Activated naive CD4-positive, alpha-beta T cell treated with anti-CD3 and anti-CD28 coated beads for 36 hours (primary cell): ENCODE results near the gene FGF4. TPM values are rescaled to one million over a fixed set of nuclear protein-coding genes. Genes with fewer than 3 reads are reported as not detected.
"Not testable (repeated sequence)": the region's sequence is repeated elsewhere in the genome, so short reads cannot be mapped to it uniquely, and the experiment has no call there.

ENCODE experiments used
- CTCF ChIA-PET: fragments of 350-600 bp; sonication (Branson Sonifier 250); formaldehyde crosslinking; loops from one replicate; lab custom pipeline; 2021; ENCODE audit warnings: antibody characterized with exemption; lab: Charles Lee
- DNase-seq: peaks from one replicate; pipeline ENCODE4 v3.0.0-alpha.2; 2020
- H3K27ac Mint-ChIP-seq: one replicate; pipeline ENCODE4 v1.8.0; 2021; ENCODE audit warnings: mild to moderate bottlenecking, mixed read lengths
- H3K27me3 Mint-ChIP-seq: one replicate; pipeline ENCODE4 v1.8.0; 2021; ENCODE audit warnings: low read depth, mixed read lengths
- H3K36me3 Mint-ChIP-seq: one replicate; pipeline ENCODE4 v1.8.0; 2021; ENCODE audit warnings: low read depth, mixed read lengths
- H3K4me1 Mint-ChIP-seq: one replicate; pipeline ENCODE4 v1.8.0; 2021; ENCODE audit warnings: low read depth, mixed read lengths
- H3K4me3 Mint-ChIP-seq: one replicate; pipeline ENCODE4 v1.8.0; 2021; ENCODE audit warnings: mild to moderate bottlenecking, moderate library complexity, mixed read lengths
- H3K9me3 Mint-ChIP-seq: one replicate; pipeline ENCODE4 v1.8.0; 2021; ENCODE audit warnings: mixed read lengths
- intact Hi-C: fragments of 100-400 bp; cut with micrococcal nuclease; formaldehyde crosslinking; loops from one replicate; pipeline ENCODE4 v1.15.1; 2023
- total RNA-seq, 2 experiments: library from RNA; stranded (reverse); gene quantifications; one replicate each; pipeline ENCODE4 v1.2.3, GENCODE V29; 2021

FGF4 gene
- total RNA-seq, 2 experiments from 2014 or later, result not detected

- Mint-ChIP-seq H3K27me3 (peaks cover 13% of the 10 kb centered on the region), H3K4me1 (no peaks in the 10 kb centered on the region), H3K27ac (no peak overlapping the region), H3K9me3 (no peaks in the 10 kb centered on the region), H3K4me3 (no peak overlapping the region), H3K36me3 (no peaks in the 10 kb centered on the region)
- intact Hi-C loops, result no loop called here
- CTCF ChIA-PET, result no interaction called here
- no peak for DNase-seq
Observed at GRCh38 chr11:69781241-69781640, 6.1 kb upstream of the FGF4 start.

DNA sequence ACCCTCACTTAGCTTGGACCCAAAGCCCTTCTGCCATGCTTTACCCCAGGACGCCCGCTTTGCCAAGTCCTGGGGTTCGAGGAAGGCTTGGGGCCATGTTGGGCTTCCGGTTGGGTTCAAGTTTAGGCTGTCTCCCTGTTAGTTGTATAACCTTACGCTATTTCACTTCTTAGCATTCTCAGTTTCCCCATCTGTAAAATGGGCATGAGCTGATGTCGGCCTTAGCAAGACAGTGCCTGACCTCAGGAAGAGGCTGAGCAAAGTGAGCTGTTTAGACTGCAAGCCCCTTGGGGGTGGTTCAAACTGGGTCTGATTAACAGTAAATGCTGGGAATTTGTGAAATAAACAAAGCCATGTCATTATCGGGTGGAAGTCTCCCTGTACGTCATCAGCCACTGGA, 3.2 kb upstream of the FGF4 start:
- Mint-ChIP-seq H3K9me3 (no peaks in the 10 kb centered on the region), H3K36me3 (no peaks in the 10 kb centered on the region), H3K4me1 (no peaks in the 10 kb centered on the region), H3K27ac (no peak overlapping the region), H3K4me3 (no peak overlapping the region), H3K27me3 (peaks cover 19% of the 10 kb centered on the region)
- DNase-seq, result no peak
- intact Hi-C loops, result no loop called here
- CTCF ChIA-PET, result no interaction called here

DNA sequence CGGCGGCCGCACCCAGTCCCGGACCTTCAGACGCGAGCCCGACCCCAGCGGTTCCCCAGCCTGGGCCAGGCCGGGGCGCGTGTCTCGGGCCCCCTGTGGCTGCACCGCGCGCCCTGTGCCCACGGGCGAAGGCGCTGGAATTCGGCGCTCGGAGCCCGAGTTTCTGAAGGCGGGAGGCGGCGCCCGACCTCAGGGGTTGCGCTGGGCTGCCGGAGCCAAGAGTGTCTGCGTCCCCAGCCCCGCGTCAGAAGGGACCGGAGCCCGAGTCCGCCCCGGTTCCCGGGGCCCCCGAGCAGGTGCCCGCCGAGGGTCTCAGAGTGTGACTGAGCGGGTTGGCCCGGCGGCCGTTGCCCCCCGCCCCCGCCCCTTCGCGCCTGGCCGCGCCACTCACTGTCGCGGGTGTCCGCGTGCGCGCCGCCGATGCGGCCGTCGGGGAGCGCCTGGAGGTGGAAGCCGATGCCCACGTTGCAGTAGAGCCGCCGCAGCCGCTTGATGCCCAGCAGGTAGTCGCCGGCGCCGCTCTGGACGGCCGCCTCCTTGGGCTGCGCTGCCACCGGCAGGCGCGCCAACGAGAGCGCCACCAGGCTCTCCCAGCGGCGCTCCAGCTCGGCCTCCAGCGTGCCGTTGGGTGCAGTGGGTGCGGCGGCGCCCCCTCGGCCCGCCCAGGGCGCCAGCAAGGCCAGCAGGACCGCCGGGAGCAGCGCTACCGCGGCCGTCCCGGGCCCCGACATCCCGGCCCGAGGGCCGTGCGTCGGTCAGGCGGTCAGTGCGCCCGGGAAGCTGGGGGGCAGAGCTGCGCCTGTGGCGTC, 583 bp downstream of the FGF4 start:
- CTCF ChIA-PET, result no interaction called here
- Mint-ChIP-seq H3K4me1 (no peaks in the 10 kb centered on the region), H3K27ac (no peak overlapping the region), H3K4me3 (no peak overlapping the region), H3K27me3 (peaks cover 44% of the 10 kb centered on the region), H3K36me3 (no peaks in the 10 kb centered on the region), H3K9me3 (no peaks in the 10 kb centered on the region)
- DNase-seq, result no peak
- intact Hi-C loops, result no loop called here

- no peak for DNase-seq
- Mint-ChIP-seq H3K36me3 (no peaks in the 10 kb centered on the region), H3K4me3 (no peak overlapping the region), H3K4me1 (no peaks in the 10 kb centered on the region), H3K27me3 (peaks cover 48% of the 10 kb centered on the region), H3K9me3 (no peaks in the 10 kb centered on the region), H3K27ac (no peak overlapping the region)
- intact Hi-C loops, result no loop called here
- CTCF ChIA-PET, result no interaction called here
Observed at GRCh38 chr11:69773626-69774353, 1.4 kb downstream of the FGF4 start.

DNA sequence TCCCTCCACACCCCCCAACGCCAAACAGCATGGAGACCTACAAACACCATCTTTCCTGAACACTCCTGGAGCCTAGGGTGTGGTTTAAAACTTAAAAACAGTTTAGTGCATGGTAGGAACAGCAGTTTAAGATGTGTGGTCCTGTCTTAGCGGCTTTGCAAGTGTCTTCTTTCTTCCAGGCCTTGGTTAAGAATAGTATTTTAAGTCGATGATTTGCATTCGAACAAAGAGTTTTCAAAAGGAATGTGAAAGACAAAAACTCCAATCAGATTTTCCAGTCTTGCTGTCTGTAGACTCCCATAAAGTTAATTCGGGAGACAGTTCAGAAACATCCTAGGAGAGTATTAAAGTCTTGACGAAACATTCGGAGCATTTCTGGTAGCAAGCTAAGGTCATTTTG, 3.7 kb downstream of the FGF4 start:
- Mint-ChIP-seq H3K36me3 (no peaks in the 10 kb centered on the region), H3K9me3 (no peaks in the 10 kb centered on the region), H3K27ac (no peak overlapping the region), H3K4me1 (no peaks in the 10 kb centered on the region), H3K27me3 (peaks cover 40% of the 10 kb centered on the region), H3K4me3 (no peak overlapping the region)
- CTCF ChIA-PET, result no interaction called here
- DNase-seq, result no peak
- intact Hi-C loops, result no loop called here

DNA sequence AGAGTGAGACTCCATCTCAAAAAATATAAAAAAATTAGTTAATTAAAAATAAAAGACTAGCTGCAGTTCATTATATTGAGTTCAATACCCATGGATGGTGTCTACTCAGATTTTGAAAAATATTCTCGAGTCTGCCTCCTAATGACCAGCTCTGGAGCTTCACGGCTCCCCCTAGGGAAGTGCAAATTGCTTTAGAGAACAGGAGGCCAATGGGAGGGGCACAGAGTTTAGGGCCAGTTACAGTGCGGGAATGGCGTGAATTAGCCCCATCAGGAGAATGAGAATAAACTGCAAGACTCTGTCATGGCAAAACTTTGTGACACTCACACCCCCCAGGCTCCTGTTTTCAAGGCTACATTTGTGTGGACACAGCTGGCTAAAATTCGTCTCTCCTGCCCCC, 4.6 kb downstream of the FGF4 start:
- intact Hi-C loops, result no loop called here
- H3K27ac Mint-ChIP-seq, result no peak overlapping the region
- H3K9me3 Mint-ChIP-seq, result no peaks in the 10 kb centered on the region

DNA sequence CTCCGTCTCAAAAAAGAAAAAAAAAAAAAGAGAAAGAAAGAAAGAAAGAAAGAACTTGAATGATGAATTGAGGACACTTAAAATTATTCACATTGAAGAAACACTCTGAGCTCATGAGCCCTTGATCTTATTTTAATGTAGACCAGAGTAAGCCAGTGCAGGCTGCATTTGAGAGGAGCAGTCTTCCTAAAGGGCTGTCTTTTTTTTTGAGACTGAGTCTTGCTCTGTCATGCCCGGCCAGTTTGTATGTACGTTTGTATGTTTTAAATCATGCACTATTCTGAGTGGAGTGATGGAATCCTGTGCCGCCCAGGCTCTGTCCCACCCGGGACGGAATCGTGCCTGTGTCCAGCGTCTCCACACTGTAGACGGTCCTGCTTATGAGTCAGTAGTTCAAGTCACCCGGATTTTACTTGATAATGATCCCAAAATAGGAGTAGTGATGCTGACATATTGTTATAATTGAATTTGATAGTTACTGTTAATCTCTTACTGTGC, 9.6 kb downstream of the FGF4 start:
- Mint-ChIP-seq H3K27me3 (peaks cover 19% of the 10 kb centered on the region), H3K36me3 (no peaks in the 10 kb centered on the region), H3K27ac (no peak overlapping the region), H3K4me1 (no peaks in the 10 kb centered on the region), H3K4me3 (no peak overlapping the region), H3K9me3 (no peaks in the 10 kb centered on the region)
- intact Hi-C loops, result no loop called here
- DNase-seq, result no peak
- CTCF ChIA-PET, result interaction anchor here (0.7 kb wide), 1 partner anchor 17 kb away, joined by 4 read pairs; no protein-coding TSS in a partner anchor

More for the DNA sequence above, 4.6 kb downstream of the FGF4 start:
- H3K27me3 Mint-ChIP-seq, result peaks cover 35% of the 10 kb centered on the region
- H3K36me3 Mint-ChIP-seq, result no peaks in the 10 kb centered on the region
- no peak for DNase-seq
- H3K4me3 Mint-ChIP-seq, result no peak overlapping the region
- CTCF ChIA-PET, result no interaction called here
- no peaks in the 10 kb centered on the region for H3K4me1 Mint-ChIP-seq

- H3K4me3 Mint-ChIP-seq, H3K27ac Mint-ChIP-seq, H3K9me3 Mint-ChIP-seq, DNase-seq, CTCF ChIA-PET, H3K4me1 Mint-ChIP-seq, intact Hi-C loops, H3K36me3 Mint-ChIP-seq: not testable (repeated sequence)
- peaks cover 19% of the 10 kb centered on the region for H3K27me3 Mint-ChIP-seq
Observed at GRCh38 chr11:69764918-69765317, 10.2 kb downstream of the FGF4 start.

DNA sequence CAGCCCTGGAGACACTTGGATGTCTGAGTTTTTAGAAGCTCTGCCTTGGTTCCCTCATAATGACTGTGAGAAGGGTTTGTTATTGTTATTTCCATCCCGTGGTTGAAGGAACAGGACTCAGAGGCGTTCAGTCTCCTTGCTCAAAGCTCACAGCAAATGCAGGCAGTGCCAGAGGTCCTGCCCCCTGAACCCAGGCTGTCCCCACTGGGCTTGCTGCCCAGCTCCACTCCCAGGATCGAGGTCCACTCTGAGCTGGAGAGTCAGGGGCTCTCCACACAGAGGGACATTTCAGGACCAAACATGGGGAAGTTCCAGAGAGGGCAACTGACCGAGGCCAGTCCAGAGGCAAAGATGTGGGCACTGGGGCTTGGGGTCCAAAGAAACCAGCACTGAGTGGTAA, 14.8 kb downstream of the FGF4 start:
- Mint-ChIP-seq H3K27me3 (peaks cover 28% of the 10 kb centered on the region), H3K4me3 (no peak overlapping the region), H3K4me1 (no peaks in the 10 kb centered on the region), H3K36me3 (no peaks in the 10 kb centered on the region), H3K9me3 (peaks cover 3% of the 10 kb centered on the region), H3K27ac (no peak overlapping the region)
- intact Hi-C loops, result no loop called here
- DNase-seq, result no peak
- CTCF ChIA-PET, result no interaction called here

- Mint-ChIP-seq H3K4me1 (no peaks in the 10 kb centered on the region), H3K4me3 (no peak overlapping the region), H3K36me3 (no peaks in the 10 kb centered on the region), H3K27ac (no peak overlapping the region), H3K27me3 (peaks cover 26% of the 10 kb centered on the region), H3K9me3 (no peaks in the 10 kb centered on the region)
- CTCF ChIA-PET, result no interaction called here
- DNase-seq, result no peak
- intact Hi-C loops, result no loop called here
Observed at GRCh38 chr11:69752890-69753289, 22.3 kb downstream of the FGF4 start.

- Mint-ChIP-seq H3K4me3 (no peak overlapping the region), H3K4me1 (no peaks in the 10 kb centered on the region)
- CTCF ChIA-PET, result no interaction called here
Observed at GRCh38 chr11:69750875-69751597, 24.1 kb downstream of the FGF4 start.

GRCh38 chr11:69750108-69750850, 24.9 kb downstream of the FGF4 start:
- intact Hi-C loops, result no loop called here
- Mint-ChIP-seq H3K27ac (no peak overlapping the region), H3K36me3 (no peaks in the 10 kb centered on the region), H3K27me3 (peaks cover 16% of the 10 kb centered on the region), H3K9me3 (no peaks in the 10 kb centered on the region), H3K4me3 (no peak overlapping the region), H3K4me1 (no peaks in the 10 kb centered on the region)
- CTCF ChIA-PET, result no interaction called here
- no peak for DNase-seq

More at GRCh38 chr11:69750875-69751597, 24.1 kb downstream of the FGF4 start:
- no peak for DNase-seq
- intact Hi-C loops, result no loop called here
- Mint-ChIP-seq H3K9me3 (no peaks in the 10 kb centered on the region), H3K27ac (no peak overlapping the region), H3K27me3 (peaks cover 13% of the 10 kb centered on the region), H3K36me3 (no peaks in the 10 kb centered on the region)
